ENCODE measurements around the gene MYL6.

The MYL6 gene

DNA sequence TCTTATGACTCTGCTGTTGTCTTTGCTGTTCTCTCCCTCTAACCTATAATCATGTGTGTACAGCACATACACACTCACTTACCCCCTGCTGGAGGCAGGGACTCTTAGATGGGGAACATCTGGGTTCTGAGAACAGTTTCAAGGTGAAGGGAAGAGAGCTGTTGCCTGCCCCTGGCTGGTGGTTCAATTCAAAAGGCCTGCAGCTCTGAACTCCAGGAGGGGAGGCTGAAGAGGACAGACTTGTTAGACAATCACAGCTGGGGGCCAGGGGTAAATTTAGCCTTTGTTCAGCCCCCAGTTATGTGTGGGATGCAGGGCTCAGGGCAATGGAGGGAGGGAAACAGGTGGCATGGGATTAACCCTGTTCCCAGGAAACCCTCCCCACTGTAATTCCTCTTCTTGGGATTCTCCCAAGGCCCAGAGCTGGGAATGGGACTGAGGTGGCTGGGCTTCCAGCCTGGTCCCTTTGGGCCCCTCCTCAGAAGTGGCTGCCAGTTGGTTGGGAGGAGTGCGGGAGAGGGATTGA, 3.9 kb upstream of the MYL6 start (continued):
- TF ChIP-seq, protein P1, sequence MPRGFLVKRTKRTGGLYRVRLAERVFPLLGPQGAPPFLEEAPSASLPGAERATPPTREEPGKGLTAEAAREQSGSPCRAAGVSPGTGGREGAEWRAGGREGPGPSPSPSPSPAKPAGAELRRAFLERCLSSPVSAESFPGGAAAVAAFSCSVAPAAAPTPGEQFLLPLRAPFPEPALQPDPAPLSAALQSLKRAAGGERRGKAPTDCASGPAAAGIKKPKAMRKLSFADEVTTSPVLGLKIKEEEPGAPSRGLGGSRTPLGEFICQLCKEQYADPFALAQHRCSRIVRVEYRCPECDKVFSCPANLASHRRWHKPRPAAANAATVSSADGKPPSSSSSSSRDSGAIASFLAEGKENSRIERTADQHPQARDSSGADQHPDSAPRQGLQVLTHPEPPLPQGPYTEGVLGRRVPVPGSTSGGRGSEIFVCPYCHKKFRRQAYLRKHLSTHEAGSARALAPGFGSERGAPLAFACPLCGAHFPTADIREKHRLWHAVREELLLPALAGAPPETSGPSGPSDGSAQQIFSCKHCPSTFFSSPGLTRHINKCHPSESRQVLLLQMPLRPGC (tag by site-specific recombination; IDR thresholded peaks at IDR 0.05) = no peak
- TF ChIP-seq IKZF3 (tag by site-specific recombination; IDR thresholded peaks at IDR 0.05) = peak; percentile 64; the same call in 1 of the 2 replicates
- TF ChIP-seq, protein P2, sequence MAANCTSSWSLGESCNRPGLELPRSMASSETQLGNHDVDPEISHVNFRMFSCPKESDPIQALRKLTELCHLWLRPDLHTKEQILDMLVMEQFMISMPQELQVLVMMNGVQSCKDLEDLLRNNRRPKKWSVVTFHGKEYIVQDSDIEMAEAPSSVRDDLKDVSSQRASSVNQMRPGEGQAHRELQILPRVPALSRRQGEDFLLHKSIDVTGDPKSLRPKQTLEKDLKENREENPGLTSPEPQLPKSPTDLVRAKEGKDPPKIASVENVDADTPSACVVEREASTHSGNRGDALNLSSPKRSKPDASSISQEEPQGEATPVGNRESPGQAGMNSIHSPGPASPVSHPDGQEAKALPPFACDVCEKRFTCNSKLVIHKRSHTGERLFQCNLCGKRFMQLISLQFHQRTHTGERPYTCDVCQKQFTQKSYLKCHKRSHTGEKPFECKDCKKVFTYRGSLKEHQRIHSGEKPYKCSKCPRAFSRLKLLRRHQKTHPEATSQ (tag by site-specific recombination; IDR thresholded peaks at IDR 0.05) = no peak
- no peak for TF ChIP-seq ZNF521 (tag by site-specific recombination; IDR thresholded peaks at IDR 0.05)
- TF ChIP-seq ZNF266 (tag by site-specific recombination; IDR thresholded peaks at IDR 0.05; ENCODE audit: low read depth) = no peak
- no peak for TF ChIP-seq YY1 (tag by site-specific recombination; IDR thresholded peaks at IDR 0.05)
- peak; percentile 95 for TF ChIP-seq PRDM4 (tag by site-specific recombination; IDR thresholded peaks at IDR 0.05)
- peak; percentile 44; the same call in 1 of the 2 replicates for TF ChIP-seq ZIC2 (tag by site-specific recombination; IDR thresholded peaks at IDR 0.05)
- no peak for TF ChIP-seq ZNF560 (tag by site-specific recombination; IDR thresholded peaks at IDR 0.05; ENCODE audit: borderline replicate concordance)
- no peak for TF ChIP-seq ZNF571 (tag by site-specific recombination; IDR thresholded peaks at IDR 0.05)
- TF ChIP-seq, protein P3, sequence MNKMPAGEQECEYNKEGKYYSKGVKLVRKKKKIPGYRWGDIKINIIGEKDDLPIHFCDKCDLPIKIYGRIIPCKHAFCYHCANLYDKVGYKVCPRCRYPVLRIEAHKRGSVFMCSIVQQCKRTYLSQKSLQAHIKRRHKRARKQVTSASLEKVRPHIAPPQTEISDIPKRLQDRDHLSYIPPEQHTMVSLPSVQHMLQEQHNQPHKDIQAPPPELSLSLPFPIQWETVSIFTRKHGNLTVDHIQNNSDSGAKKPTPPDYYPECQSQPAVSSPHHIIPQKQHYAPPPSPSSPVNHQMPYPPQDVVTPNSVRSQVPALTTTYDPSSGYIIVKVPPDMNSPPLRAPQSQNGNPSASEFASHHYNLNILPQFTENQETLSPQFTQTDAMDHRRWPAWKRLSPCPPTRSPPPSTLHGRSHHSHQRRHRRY (tag by site-specific recombination; IDR thresholded peaks at IDR 0.05) = no peak
- no peak for TF ChIP-seq FEZF1 (tag by site-specific recombination; IDR thresholded peaks at IDR 0.05)
- no peak for TF ChIP-seq TRIM28 (IDR thresholded peaks at IDR 0.05; ENCODE audit: borderline replicate concordance, low read length)
- TF ChIP-seq, protein P4, sequence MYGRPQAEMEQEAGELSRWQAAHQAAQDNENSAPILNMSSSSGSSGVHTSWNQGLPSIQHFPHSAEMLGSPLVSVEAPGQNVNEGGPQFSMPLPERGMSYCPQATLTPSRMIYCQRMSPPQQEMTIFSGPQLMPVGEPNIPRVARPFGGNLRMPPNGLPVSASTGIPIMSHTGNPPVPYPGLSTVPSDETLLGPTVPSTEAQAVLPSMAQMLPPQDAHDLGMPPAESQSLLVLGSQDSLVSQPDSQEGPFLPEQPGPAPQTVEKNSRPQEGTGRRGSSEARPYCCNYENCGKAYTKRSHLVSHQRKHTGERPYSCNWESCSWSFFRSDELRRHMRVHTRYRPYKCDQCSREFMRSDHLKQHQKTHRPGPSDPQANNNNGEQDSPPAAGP (tag by site-specific recombination; IDR thresholded peaks at IDR 0.05) = no peak
- no peak for TF ChIP-seq ZNF473 (tag by site-specific recombination; IDR thresholded peaks at IDR 0.05)
- TF ChIP-seq ZNF747 (tag by site-specific recombination; IDR thresholded peaks at IDR 0.05) = no peak
- no peak for TF ChIP-seq ZNF830 (tag by site-specific recombination; IDR thresholded peaks at IDR 0.05; ENCODE audit: low read depth)
- TF ChIP-seq, protein P5, sequence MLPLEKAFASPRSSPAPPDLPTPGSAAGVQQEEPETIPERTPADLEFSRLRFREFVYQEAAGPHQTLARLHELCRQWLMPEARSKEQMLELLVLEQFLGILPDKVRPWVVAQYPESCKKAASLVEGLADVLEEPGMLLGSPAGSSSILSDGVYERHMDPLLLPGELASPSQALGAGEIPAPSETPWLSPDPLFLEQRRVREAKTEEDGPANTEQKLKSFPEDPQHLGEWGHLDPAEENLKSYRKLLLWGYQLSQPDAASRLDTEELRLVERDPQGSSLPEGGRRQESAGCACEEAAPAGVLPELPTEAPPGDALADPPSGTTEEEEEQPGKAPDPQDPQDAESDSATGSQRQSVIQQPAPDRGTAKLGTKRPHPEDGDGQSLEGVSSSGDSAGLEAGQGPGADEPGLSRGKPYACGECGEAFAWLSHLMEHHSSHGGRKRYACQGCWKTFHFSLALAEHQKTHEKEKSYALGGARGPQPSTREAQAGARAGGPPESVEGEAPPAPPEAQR (tag by site-specific recombination; IDR thresholded peaks at IDR 0.05) = no peak
- TF ChIP-seq ZNF555 (tag by site-specific recombination; conservative IDR thresholded peaks at IDR 0.05) = no peak
- TF ChIP-seq, protein P6, sequence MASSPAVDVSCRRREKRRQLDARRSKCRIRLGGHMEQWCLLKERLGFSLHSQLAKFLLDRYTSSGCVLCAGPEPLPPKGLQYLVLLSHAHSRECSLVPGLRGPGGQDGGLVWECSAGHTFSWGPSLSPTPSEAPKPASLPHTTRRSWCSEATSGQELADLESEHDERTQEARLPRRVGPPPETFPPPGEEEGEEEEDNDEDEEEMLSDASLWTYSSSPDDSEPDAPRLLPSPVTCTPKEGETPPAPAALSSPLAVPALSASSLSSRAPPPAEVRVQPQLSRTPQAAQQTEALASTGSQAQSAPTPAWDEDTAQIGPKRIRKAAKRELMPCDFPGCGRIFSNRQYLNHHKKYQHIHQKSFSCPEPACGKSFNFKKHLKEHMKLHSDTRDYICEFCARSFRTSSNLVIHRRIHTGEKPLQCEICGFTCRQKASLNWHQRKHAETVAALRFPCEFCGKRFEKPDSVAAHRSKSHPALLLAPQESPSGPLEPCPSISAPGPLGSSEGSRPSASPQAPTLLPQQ (tag by site-specific recombination; IDR thresholded peaks at IDR 0.05) = no peak
- TF ChIP-seq ZBTB44 (tag by site-specific recombination; IDR thresholded peaks at IDR 0.05) = no peak
- no peak for TF ChIP-seq ZNF670 (tag by site-specific recombination; IDR thresholded peaks at IDR 0.05; ENCODE audit: low read depth)
- TF ChIP-seq ZNF24 (tag by site-specific recombination; IDR thresholded peaks at IDR 0.05) = no peak
- TF ChIP-seq YY2 (tag by site-specific recombination; IDR thresholded peaks at IDR 0.05) = no peak
- no peak for TF ChIP-seq PATZ1 (tag by site-specific recombination; IDR thresholded peaks at IDR 0.05)
- no peak for TF ChIP-seq ZXDB (tag by site-specific recombination; IDR thresholded peaks at IDR 0.05)
